Measurements from ENCODE around the gene NRGN.

- TF ChIP-seq JUND (IDR thresholded peaks at IDR 0.05; ENCODE audit: low read length) = no peak
- TF ChIP-seq CTCF (IDR thresholded peaks at IDR 0.05; ENCODE audit: control extremely low read depth in 1 of 3, insufficient read depth in 1 of 3, low read depth in 1 of 3, low read length in 3 of 3) = no peak
These were observed 8.3 kb downstream of the NRGN start for GRCh38 chr11:124748100-124748418.
